Measurements from ENCODE around the gene NFIX. TPM values are rescaled to one million over a fixed set of nuclear protein-coding genes. Genes with fewer than 3 reads are reported as not detected.

Gene NFIX
- total and polyA plus RNA-seq, 2 experiments from 2014 or later = 0.06 to 0.14 TPM

GRCh38 chr19:13076787-13077186, 81.5 kb downstream of the NFIX start (continued):
- TF ChIP-seq REST (IDR thresholded peaks at IDR 0.05; ENCODE audit: unreplicated experiment) (no peak), CTCF (conservative IDR thresholded peaks at IDR 0.05; ENCODE audit: low read depth in 2 of 2) (no peak), NANOG (IDR thresholded peaks at IDR 0.05; ENCODE audit: borderline replicate concordance) (no peak), ZNF114 (CRISPR knock-in tag; IDR thresholded peaks at IDR 0.05) (no peak), ZNF331 (CRISPR knock-in tag; IDR thresholded peaks at IDR 0.05; ENCODE audit: low read depth) (no peak), CREB1 (CRISPR knock-in tag; IDR thresholded peaks at IDR 0.05; ENCODE audit: low read depth) (no peak)

- Mint-ChIP-seq H3K9me3 (no peaks in the 10 kb centered on the region), H3K36me3 (ENCODE audit: low read depth) (no peaks in the 10 kb centered on the region), H3K27ac (no peak overlapping the region), H3K27me3 (ENCODE audit: insufficient read depth, low read depth, poor library complexity) (peaks cover 34% of the 10 kb centered on the region), H3K4me3 (peak overlapping the region; percentile 43), H3K4me1 (peaks cover 27% of the 10 kb centered on the region)
- TF ChIP-seq JUNB (IDR thresholded peaks at IDR 0.05; ENCODE audit: unreplicated experiment) = no peak
- no peak for TF ChIP-seq NANOG (IDR thresholded peaks at IDR 0.05; ENCODE audit: borderline replicate concordance)
- no peak for TF ChIP-seq CTCF (conservative IDR thresholded peaks at IDR 0.05; ENCODE audit: low read depth in 2 of 2)
- no peaks in the 10 kb centered on the region for H4K20me1 ChIP-seq (replicated peaks; ENCODE audit: insufficient read depth)
- no peaks in the 10 kb centered on the region for H3F3A ChIP-seq (replicated peaks; ENCODE audit: low read depth)
- H3K4me1 ChIP-seq (ENCODE audit: insufficient read depth) = peaks cover 27% of the 10 kb centered on the region
- H2AFZ ChIP-seq = peak overlapping the region; percentile 80; the same call in 1 of the 2 replicates
- H3K79me2 ChIP-seq (replicated peaks; ENCODE audit: insufficient read depth) = no peaks in the 10 kb centered on the region
- peaks cover 8% of the 10 kb centered on the region; the same call in 1 of the 2 replicates for H3K27me3 ChIP-seq (ENCODE audit: insufficient read depth)
- H3K9me2 ChIP-seq (ENCODE audit: insufficient read depth) = no peaks in the 10 kb centered on the region
- DNase-seq (ENCODE audit: low spot score) (peak; percentile 19), ATAC-seq (no peak; the same call in 2 of the 3 replicates)
- no peak overlapping the region for H3K27ac ChIP-seq (ENCODE audit: low read depth)
- H3K4me2 ChIP-seq = peak overlapping the region; percentile 72
- H3K36me3 ChIP-seq (ENCODE audit: insufficient read depth) = no peaks in the 10 kb centered on the region
- H3K4me3 ChIP-seq = 0 out of 2 replicates have a peak overlapping the region, but pooled peaks have one; percentile 20
Observed at GRCh38 chr19:13077240-13077639, 82.0 kb downstream of the NFIX start.

Data from GM23338 (cell line).